Body of pancreas (tissue), 4 donors: ENCODE data around the gene LIN9. TPM values are rescaled to one million over a fixed set of nuclear protein-coding genes. Genes with fewer than 3 reads are reported as not detected.

Experiments used
- ATAC-seq: fragments of 150-250 bp; one replicate; pipeline ENCODE4 v1.9.1; 2016
- DNase-seq, 4 donors: peaks; one replicate each; pipeline ENCODE4 v3.0.0-alpha.2; 2019
- H3K27ac ChIP-seq, 4 donors: fragments of 200-600 bp; sonication (generic); 1 replicate in 3 of 4; 2 replicates in 1 of 4; pipeline versions ENCODE4 v1.5.1 to v1.6.1; 2016 to 2019; ENCODE audit warnings: mild to moderate bottlenecking in 1 of 4, mixed read lengths in 1 of 4, moderate library complexity in 1 of 4
- H3K27me3 ChIP-seq, 2 donors: fragments of 200-600 bp; sonication (generic); one replicate each; pipeline ENCODE4 v1.6.0; 2016; ENCODE audit warnings: mild to moderate bottlenecking in 1 of 2
- H3K36me3 ChIP-seq, 2 donors: fragments of 200-600 bp; sonication (generic); replicated peaks in 1 of 2; 2 replicates each; pipeline ENCODE4 v1.5.1; 2016; ENCODE audit warnings: low read depth in 2 of 2; ENCODE audit not compliant: insufficient read depth in 1 of 2
- H3K4me1 ChIP-seq: fragments of 200-600 bp; sonication (generic); one replicate; pipeline ENCODE4 v1.6.0; 2016
- H3K4me3 ChIP-seq, 2 donors: fragments of 200-600 bp; sonication (generic); 1 replicate in 1 of 2; 2 replicates in 1 of 2; pipeline ENCODE4 v1.5.1; 2016 to 2019
- H3K9me3 ChIP-seq, 3 donors: fragments of 200-600 bp; sonication (generic); 1 replicate in 2 of 3; 2 replicates in 1 of 3; pipeline ENCODE4 v1.5.1; 2016
- POLR2A ChIP-seq, 3 donors: fragments of 450-650 bp; IDR thresholded peaks; one replicate each; pipeline ENCODE4 v1.6.1; 2016; ENCODE audit warnings: antibody characterized with exemption in 3 of 3, mild to moderate bottlenecking in 2 of 3
- WGBS, 2 donors: methylation state at CpG; one replicate each; pipeline ENCODE4 v1.1.5; 2017; 5-methylcytosine and 5-hydroxymethylcytosine counted together
- intact Hi-C: fragments of 100-400 bp; cut with DNase I; formaldehyde crosslinking; loops from one replicate; pipeline ENCODE4 v1.15.1; 2023
- total RNA-seq, 2 donors: library from RNA; depleted of rRNA; stranded (reverse); fragments of >200 nt; gene quantifications; one replicate each; pipeline ENCODE4 v1.1.0, GENCODE V29; 2016
- TF ChIP-seq, protein P1 (sequence below), 7 experiments: fragments of 450-650 bp in 4 of 7; fragments of 200-600 bp in 3 of 7; sonication (generic) in 3 of 7; IDR thresholded peaks; one replicate each; pipeline ENCODE4 v1.5.1; 2016 to 2019; ENCODE audit warnings: antibody characterized with exemption in 7 of 7

Gene LIN9
- total RNA-seq, 2 donors from 2014 or later: 0.52 to 2.3 TPM

DNA sequence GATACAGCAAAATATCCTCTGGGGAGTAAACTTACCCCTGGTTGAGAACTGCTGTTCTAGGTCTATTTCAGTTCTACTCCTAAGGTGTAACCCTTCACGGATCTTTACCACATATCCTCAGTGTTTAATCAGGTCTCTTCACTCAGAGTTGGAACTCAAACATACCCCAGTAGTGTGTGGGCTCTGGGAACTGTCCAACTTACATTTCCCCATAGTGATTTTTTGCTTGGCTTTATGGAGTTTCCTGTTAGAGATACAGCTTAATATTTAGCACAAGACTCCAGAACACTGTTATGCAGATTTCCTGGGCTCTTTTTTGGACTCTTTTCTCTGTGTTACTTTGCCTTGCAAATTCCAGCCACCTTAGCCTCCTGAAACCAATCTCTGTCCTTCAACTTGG is 26.7 kb upstream of the LIN9 start:
- no peaks in the 10 kb centered on the region for H3K36me3 ChIP-seq
- TF ChIP-seq, protein P1, sequence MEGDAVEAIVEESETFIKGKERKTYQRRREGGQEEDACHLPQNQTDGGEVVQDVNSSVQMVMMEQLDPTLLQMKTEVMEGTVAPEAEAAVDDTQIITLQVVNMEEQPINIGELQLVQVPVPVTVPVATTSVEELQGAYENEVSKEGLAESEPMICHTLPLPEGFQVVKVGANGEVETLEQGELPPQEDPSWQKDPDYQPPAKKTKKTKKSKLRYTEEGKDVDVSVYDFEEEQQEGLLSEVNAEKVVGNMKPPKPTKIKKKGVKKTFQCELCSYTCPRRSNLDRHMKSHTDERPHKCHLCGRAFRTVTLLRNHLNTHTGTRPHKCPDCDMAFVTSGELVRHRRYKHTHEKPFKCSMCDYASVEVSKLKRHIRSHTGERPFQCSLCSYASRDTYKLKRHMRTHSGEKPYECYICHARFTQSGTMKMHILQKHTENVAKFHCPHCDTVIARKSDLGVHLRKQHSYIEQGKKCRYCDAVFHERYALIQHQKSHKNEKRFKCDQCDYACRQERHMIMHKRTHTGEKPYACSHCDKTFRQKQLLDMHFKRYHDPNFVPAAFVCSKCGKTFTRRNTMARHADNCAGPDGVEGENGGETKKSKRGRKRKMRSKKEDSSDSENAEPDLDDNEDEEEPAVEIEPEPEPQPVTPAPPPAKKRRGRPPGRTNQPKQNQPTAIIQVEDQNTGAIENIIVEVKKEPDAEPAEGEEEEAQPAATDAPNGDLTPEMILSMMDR (IDR thresholded peaks at IDR 0.05): no peak
- TF ChIP-seq POLR2A (IDR thresholded peaks at IDR 0.05): no peak
- intact Hi-C loops: no loop called here
- no peak overlapping the region for H3K27ac ChIP-seq
- peaks cover 4% of the 10 kb centered on the region for H3K4me1 ChIP-seq
- no peaks in the 10 kb centered on the region for H3K9me3 ChIP-seq
- H3K4me3 ChIP-seq: no peak overlapping the region
- 29 to 55% methylated on average over 1 of the region's 1 CpG for WGBS, 2 donors
- H3K27me3 ChIP-seq: no peaks in the 10 kb centered on the region
- no peak for ATAC-seq
- no peak for DNase-seq

DNA sequence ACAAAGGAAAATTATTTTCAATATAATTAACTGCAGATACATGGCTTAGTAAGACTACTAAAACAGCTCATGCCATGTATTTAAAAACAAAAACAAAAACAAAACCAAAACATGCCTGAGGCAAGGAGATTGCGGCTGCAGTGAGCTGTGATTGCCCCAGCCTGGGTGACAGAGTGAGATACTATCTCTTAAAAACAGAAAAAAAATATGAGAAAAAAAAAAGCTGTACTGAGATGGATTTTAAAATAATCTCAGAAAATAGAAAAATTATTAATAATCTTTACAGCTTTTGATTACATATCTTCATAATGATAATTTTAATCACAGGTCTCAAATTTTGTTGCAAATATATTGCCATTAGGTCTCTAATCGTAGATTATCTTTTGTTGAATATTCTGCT is 24.0 kb upstream of the LIN9 start:
- intact Hi-C loops: no loop called here
- WGBS, 2 donors: 29 to 32% methylated on average over 2 of the region's 2 CpGs
- TF ChIP-seq, protein P1 (IDR thresholded peaks at IDR 0.05): no peak
- no peak for TF ChIP-seq POLR2A (IDR thresholded peaks at IDR 0.05)
- H3K4me1 ChIP-seq: peaks cover 4% of the 10 kb centered on the region
- H3K27me3 ChIP-seq: no peaks in the 10 kb centered on the region
- no peak overlapping the region for H3K4me3 ChIP-seq
- no peaks in the 10 kb centered on the region for H3K9me3 ChIP-seq
- no peaks in the 10 kb centered on the region for H3K36me3 ChIP-seq
- H3K27ac ChIP-seq: no peak overlapping the region
- ATAC-seq (no peak), DNase-seq (no peak)

DNA sequence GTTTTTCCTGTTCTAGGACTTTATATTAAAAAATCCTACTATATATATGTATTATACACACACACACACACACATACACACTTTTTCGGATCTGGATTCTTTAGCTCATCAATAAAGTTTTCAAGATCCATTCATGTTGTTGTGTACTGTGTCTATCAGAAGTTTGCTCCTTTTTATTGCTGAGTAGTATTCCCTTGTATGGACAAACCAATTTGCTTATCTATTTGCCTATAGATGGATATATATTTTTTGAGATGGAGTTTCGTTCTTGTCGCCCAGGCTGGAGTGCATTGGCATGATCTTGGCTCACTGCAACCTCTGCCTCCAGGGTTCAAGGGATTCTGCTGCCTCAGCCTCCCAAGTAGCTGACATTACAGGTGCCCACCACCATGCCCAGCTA is 20.3 kb upstream of the LIN9 start:
- H3K27ac ChIP-seq: no peak overlapping the region
- no peak overlapping the region for H3K4me3 ChIP-seq
- 76 to 83% methylated on average over 3 of the region's 3 CpGs for WGBS, 2 donors
- ATAC-seq: no peak
- H3K27me3 ChIP-seq: no peaks in the 10 kb centered on the region
- no peaks in the 10 kb centered on the region for H3K36me3 ChIP-seq
- TF ChIP-seq, protein P1 (IDR thresholded peaks at IDR 0.05): no peak
- TF ChIP-seq POLR2A (IDR thresholded peaks at IDR 0.05): no peak
- peaks cover 4% of the 10 kb centered on the region for H3K4me1 ChIP-seq
- no peak for DNase-seq
- intact Hi-C loops: no loop called here
- H3K9me3 ChIP-seq: no peaks in the 10 kb centered on the region

DNA sequence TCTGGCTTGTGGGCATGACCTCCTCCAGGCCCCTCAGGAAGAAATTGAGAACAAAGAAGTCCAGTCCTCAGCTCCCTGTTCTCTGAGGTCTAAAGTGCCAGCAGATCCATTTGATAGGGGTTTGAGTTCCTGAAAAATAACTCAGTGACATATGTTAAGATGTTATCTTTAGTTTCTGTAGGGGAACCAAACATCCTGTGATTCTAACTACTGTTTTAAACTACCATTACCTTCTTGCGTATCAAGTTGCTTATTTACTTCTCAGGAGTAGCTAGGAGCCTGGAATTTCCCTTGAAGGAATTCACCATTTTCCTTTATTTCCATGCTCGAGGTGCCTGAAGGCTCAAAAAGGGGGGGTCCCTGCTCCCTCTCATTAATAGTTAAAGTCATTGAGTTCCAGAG is 18.8 kb upstream of the LIN9 start:
- 63 to 80% methylated on average over 2 of the region's 2 CpGs for WGBS, 2 donors
- Histone ChIP-seq H3K4me3 (no peak overlapping the region), H3K4me1 (no peaks in the 10 kb centered on the region), H3K9me3 (no peaks in the 10 kb centered on the region), H3K27ac (no peak overlapping the region), H3K36me3 (no peaks in the 10 kb centered on the region), H3K27me3 (no peaks in the 10 kb centered on the region)
- DNase-seq: no peak
- TF ChIP-seq POLR2A (IDR thresholded peaks at IDR 0.05): no peak
- TF ChIP-seq, protein P1 (IDR thresholded peaks at IDR 0.05): no peak
- no peak for ATAC-seq
- intact Hi-C loops: no loop called here

DNA sequence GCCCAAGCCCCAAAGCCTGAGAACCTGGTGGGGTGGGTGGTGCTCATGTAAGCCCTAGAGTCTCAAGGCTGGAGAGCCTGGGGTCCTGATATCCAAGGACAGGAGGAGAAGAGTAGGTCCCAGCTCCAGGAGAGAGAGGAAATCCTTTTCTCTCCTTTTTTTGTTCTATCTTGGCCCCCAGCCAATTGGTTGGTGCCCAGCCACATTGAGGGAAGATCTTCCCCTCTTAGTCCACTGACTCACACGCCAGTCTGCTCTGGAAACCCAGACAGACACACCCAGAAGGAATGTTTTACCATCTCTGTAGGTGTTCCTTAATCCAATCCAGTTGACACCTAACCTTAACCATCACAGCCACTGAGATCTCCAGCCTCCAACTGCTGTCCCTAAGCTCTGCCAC is 16.2 kb upstream of the LIN9 start:
- no peak for TF ChIP-seq POLR2A (IDR thresholded peaks at IDR 0.05)
- TF ChIP-seq, protein P1 (IDR thresholded peaks at IDR 0.05): no peak
- no peak for DNase-seq
- no peaks in the 10 kb centered on the region for H3K9me3 ChIP-seq
- intact Hi-C loops: no loop called here
- ATAC-seq: no peak
- no peak overlapping the region for H3K27ac ChIP-seq
- WGBS, 2 donors: 45 to 63% methylated on average over 1 of the region's 1 CpG
- no peaks in the 10 kb centered on the region for H3K36me3 ChIP-seq
- no peaks in the 10 kb centered on the region for H3K4me1 ChIP-seq
- H3K4me3 ChIP-seq: no peak overlapping the region
- H3K27me3 ChIP-seq: no peaks in the 10 kb centered on the region
